Pancreas (tissue), 10 donors: Measurements from ENCODE around the gene PAXX. TPM values are rescaled to one million over a fixed set of nuclear protein-coding genes. Genes with fewer than 3 reads are reported as not detected.

ENCODE experiments used
- ATAC-seq, 4 donors: fragments of 200-7000 bp; cut with Tn5 transposase; one replicate each; pipeline versions ENCODE4 v1.8.0 to v1.9.1; 2020; ENCODE audit warnings: mild to moderate bottlenecking in 4 of 4, moderate library complexity in 4 of 4
- DNase-seq, 6 donors: peaks; one replicate each; pipeline ENCODE4 v3.0.0-alpha.2; 2020
- FAIRE-seq: peaks from 2 replicates; lab custom pipeline; 2012; peaks lifted over from hg19 to GRCh38; lab: Jason Lieb, UNC
- H3K27ac ChIP-seq, 4 donors: fragments of 200-600 bp; sonication (generic); 1 replicate in 3 of 4; 2 replicates in 1 of 4; pipeline versions ENCODE4 v1.5.0 to v1.8.0; 2020
- H3K27me3 ChIP-seq, 4 donors: fragments of 200-600 bp; one replicate each; pipeline ENCODE4 v1.8.0; 2021
- H3K36me3 ChIP-seq, 3 donors: fragments of 200-600 bp; sonication (generic) in 1 of 3; one replicate each; pipeline versions ENCODE4 v1.5.0 to v1.8.0; 2020 to 2021
- H3K4me1 ChIP-seq, 3 donors: fragments of 200-600 bp; one replicate each; pipeline ENCODE4 v1.8.0; 2021
- H3K4me3 ChIP-seq, 4 donors: fragments of 200-600 bp; sonication (generic) in 2 of 4; one replicate each; pipeline versions ENCODE4 v1.5.0 to v1.8.0; 2020 to 2021
- H3K9me3 ChIP-seq, 4 donors: fragments of 200-600 bp; one replicate each; pipeline ENCODE4 v1.8.0; 2021
- WGBS, 2 donors: extraction: QIAGEN DNeasy Blood & Tissue Kit; methylation state at CpG; one replicate each; pipeline ENCODE4 v1.1.7; 2013; 5-methylcytosine and 5-hydroxymethylcytosine counted together
- intact Hi-C, 3 donors: fragments of 100-400 bp; cut with DNase I; formaldehyde crosslinking; loops; one replicate each; pipeline versions ENCODE4 v1.11.1 to v1.14.2; 2022
- polyA plus RNA-seq, 2 donors: library from polyadenylated mRNA; stranded (reverse); fragments of 200-250 nt; gene quantifications; one replicate each; pipeline ENCODE4 v1.2.3, GENCODE V29; 2013
- total RNA-seq, 6 donors: library from RNA; stranded (reverse); fragmentation: NEBNext Ultra II Directional in 4 of 6; extraction: Animal tissue kit (Norgen Biotek cat#: 25700) in 4 of 6; gene quantifications; one replicate each; pipeline versions ENCODE4 v1.2.1 to v1.2.4, GENCODE V29; 2021 to 2023
- TF ChIP-seq, protein P1 (sequence below), 4 donors: fragments of 200-600 bp; sonication (generic) in 3 of 4; IDR thresholded peaks; one replicate each; pipeline versions ENCODE4 v1.5.0 to v1.8.0; 2021; ENCODE audit warnings: antibody characterized with exemption in 4 of 4
- donor health status: healthy with polysubstance abuse.
- donor health status: DM: no; HTN: no; CAD: no; lungs with moderate emphysema.
- donor health status: DM: no; HTN: no; CAD: no.
- donor health status: control.
- donor health status: control.
- donor health status: Bipolar disorder and iron deficiency.
- donor health status: DM: yes; HTN: yes; CAD: no.
- donor health status: DM: no; HTN: no; CAD: no.
- donor health status: DM: no; HTN: no; CAD: no.
- donor health status: DM: yes; HTN: yes; CAD: no.

Gene PAXX
- total and polyA plus RNA-seq, 8 donors, result 16.0 to 222 (median 21.0) TPM

DNA sequence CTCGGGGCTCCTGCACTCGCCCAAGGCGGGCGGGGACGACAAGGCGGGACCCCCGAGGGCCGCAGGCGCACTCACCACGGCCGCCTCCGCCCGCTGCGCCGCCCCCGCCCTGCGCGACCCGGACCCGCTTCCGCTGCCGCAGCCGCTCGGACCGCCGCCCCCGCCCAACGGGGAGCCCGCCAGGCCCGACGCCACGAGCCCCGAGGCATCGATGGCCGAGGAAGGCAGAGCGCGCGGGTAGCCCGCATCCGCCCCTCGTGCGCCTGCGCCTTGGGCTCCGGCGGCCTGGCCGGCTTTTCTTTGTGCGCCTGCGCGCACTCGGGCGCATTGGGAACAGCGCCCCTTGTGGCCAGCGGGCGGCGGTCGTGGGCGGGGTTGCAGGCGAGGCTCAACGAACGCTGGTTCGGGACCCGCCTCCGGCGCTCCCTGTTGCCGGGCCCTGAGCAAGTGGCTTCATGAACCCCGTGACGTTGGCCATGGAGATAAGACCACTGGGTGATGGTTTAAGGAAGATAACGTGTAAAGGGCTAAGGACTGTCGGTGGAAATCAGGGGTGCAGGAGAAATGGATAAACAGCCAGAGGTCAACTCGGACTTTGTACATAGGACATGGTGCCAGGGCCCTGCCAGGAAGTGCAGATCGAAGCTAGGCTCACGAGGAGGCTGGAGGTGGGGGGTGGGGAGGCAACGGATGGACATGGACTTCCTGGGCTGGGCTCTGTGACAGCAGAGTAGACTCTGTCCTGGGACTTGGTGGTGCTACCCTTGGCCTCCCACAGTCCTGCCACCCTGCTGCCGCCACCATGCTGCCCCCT lies 47.5 kb upstream of the PAXX start, which contains the start of the genes C8G and FBXW5:
C8G (plus strand) TSS at position 725 of the 814 bp plus-strand sequence; CDS start at position 803, 78 bp downstream.
FBXW5 (minus strand) TSS at position 220 of the 814 bp plus-strand sequence. CDS start 655 bp downstream, outside the sequence.
- peak within 1 kb of the TSS; percentile 35 to 75 (median 69) for H3K27ac ChIP-seq
- FAIRE-seq (no peak), ATAC-seq (peak; percentile 87 to 88 (median 87)), DNase-seq (peak; percentile 92 to 99 (median 97))
- 2 to 4% methylated on average over 44 to 74 of the region's 74 CpGs for WGBS, 2 donors
- peaks cover 0 to 10% (median 0%) of the 10 kb centered on the region in 3 donors for H3K4me1 ChIP-seq
- H3K36me3 ChIP-seq, result peaks cover 7 to 30% (median 25%) of the 10 kb centered on the region in 3 donors
- intact Hi-C loops, result loop anchor here in 1 of 3 donors (5.0 to 10.0 kb wide), 3 partner anchors 93 to 150 kb away; partner anchors contain the start of genes AJM1, CCDC183, PHPT1 and TMEM141
- H3K4me3 ChIP-seq, result peak within 1 kb of the TSS; percentile 85 to 92 (median 88)
- no peaks in the 10 kb centered on the region for H3K9me3 ChIP-seq
- H3K27me3 ChIP-seq, result no peaks in the 10 kb centered on the region
- TF ChIP-seq, protein P1, sequence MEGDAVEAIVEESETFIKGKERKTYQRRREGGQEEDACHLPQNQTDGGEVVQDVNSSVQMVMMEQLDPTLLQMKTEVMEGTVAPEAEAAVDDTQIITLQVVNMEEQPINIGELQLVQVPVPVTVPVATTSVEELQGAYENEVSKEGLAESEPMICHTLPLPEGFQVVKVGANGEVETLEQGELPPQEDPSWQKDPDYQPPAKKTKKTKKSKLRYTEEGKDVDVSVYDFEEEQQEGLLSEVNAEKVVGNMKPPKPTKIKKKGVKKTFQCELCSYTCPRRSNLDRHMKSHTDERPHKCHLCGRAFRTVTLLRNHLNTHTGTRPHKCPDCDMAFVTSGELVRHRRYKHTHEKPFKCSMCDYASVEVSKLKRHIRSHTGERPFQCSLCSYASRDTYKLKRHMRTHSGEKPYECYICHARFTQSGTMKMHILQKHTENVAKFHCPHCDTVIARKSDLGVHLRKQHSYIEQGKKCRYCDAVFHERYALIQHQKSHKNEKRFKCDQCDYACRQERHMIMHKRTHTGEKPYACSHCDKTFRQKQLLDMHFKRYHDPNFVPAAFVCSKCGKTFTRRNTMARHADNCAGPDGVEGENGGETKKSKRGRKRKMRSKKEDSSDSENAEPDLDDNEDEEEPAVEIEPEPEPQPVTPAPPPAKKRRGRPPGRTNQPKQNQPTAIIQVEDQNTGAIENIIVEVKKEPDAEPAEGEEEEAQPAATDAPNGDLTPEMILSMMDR (IDR thresholded peaks at IDR 0.05), result peak; percentile 98 to 100 (median 99)

DNA sequence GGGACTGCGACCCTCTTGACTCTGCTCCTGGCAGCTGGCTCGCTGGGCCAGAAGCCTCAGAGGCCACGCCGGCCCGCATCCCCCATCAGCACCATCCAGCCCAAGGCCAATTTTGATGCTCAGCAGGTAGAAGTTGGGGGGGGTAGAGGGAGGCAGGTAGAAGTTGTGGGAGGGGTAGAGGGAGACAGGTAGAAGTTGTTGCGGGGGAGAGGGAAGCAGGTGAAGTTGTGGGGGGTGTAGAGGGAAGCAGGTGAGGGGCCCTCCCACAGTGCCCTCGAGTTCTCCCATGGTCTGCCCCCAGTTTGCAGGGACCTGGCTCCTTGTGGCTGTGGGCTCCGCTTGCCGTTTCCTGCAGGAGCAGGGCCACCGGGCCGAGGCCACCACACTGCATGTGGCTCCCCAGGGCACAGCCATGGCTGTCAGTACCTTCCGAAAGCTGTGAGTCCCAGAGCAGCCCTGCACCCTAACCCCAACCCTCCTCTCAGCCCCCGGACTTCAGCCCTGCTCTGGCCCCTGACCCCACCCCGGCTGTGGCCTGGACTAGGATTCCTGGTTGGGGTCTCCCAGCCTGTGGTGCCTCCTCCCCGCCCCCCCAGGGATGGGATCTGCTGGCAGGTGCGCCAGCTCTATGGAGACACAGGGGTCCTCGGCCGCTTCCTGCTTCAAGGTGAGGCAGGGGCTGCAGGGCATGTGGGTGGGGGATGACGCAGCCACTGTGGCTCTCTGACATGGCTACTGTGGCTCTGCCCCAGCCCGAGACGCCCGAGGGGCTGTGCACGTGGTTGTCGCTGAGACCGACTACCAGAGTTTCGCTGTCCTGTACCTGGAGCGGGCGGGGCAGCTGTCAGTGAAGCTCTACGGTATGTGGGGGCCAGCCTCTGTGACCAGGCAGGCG lies 46.6 kb upstream of the PAXX start:
- Histone ChIP-seq H3K4me3 (no peak overlapping the region), H3K4me1 (peaks cover 0 to 14% (median 0%) of the 10 kb centered on the region in 3 donors), H3K27me3 (no peaks in the 10 kb centered on the region), H3K36me3 (peaks cover 7 to 22% (median 21%) of the 10 kb centered on the region in 3 donors), H3K27ac (no peak overlapping the region), H3K9me3 (no peaks in the 10 kb centered on the region)
- FAIRE-seq (no peak), ATAC-seq (no peak), DNase-seq (peak in 4 of 6 donors; percentile 37 to 85 (median 57))
- WGBS, 2 donors, result 88 to 89% methylated on average over 28 to 30 of the region's 30 CpGs
- intact Hi-C loops, result loop anchor here in 1 of 3 donors (5.0 to 10.0 kb wide), 3 partner anchors 92 to 151 kb away; partner anchors contain the start of genes AJM1, CCDC183, PHPT1 and TMEM141
- TF ChIP-seq, protein P1 (IDR thresholded peaks at IDR 0.05), result no peak

DNA sequence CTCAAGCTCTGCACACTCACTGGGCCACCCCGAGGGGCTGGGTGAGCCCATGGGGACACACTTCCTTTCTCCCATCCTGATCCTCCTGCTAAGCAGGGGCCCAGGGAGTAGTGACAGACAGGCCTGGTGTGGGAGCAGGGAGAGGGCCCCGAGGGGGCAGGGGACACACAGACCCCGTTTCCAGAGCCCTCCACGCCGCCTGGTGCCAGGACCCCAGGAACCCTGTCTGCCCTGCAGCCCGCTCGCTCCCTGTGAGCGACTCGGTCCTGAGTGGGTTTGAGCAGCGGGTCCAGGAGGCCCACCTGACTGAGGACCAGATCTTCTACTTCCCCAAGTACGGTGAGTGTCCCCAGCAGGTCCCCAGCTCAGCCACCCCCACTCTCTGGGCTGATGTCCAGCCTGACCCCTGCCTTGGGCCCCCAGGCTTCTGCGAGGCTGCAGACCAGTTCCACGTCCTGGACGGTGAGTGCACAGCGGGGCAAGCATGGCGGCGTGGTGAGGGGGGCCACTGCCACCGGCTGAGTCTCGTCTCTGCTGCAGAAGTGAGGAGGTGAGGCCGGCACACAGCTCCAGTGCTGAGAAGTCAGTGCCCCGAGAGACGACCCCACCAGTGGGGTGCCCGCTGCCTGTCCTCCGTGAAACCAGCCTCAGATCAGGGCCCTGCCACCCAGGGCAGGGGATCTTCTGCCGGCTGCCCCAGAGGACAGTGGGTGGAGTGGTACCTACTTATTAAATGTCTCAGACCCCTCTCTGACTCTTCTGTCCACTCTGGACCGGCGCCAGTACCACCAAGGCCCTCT lies 45.8 kb upstream of the PAXX start:
- FAIRE-seq (no peak), ATAC-seq (no peak), DNase-seq (peak in 2 of 6 donors; percentile 55 to 85)
- Histone ChIP-seq H3K9me3 (no peaks in the 10 kb centered on the region), H3K27ac (no peak overlapping the region), H3K36me3 (peaks cover 3 to 13% (median 12%) of the 10 kb centered on the region in 3 donors), H3K4me1 (peaks cover 0 to 18% (median 0%) of the 10 kb centered on the region in 3 donors), H3K4me3 (no peak overlapping the region), H3K27me3 (no peaks in the 10 kb centered on the region)
- intact Hi-C loops, result loop anchor here in 1 of 3 donors (5.0 to 10.0 kb wide), 3 partner anchors 91 to 152 kb away; partner anchors contain the start of genes AJM1, CCDC183, PHPT1 and TMEM141
- TF ChIP-seq, protein P1 (IDR thresholded peaks at IDR 0.05), result no peak
- WGBS, 2 donors, result 77 to 79% methylated on average over 26 to 27 of the region's 27 CpGs
